ENCODE measurements around the gene STK24.

The STK24 gene

DNA sequence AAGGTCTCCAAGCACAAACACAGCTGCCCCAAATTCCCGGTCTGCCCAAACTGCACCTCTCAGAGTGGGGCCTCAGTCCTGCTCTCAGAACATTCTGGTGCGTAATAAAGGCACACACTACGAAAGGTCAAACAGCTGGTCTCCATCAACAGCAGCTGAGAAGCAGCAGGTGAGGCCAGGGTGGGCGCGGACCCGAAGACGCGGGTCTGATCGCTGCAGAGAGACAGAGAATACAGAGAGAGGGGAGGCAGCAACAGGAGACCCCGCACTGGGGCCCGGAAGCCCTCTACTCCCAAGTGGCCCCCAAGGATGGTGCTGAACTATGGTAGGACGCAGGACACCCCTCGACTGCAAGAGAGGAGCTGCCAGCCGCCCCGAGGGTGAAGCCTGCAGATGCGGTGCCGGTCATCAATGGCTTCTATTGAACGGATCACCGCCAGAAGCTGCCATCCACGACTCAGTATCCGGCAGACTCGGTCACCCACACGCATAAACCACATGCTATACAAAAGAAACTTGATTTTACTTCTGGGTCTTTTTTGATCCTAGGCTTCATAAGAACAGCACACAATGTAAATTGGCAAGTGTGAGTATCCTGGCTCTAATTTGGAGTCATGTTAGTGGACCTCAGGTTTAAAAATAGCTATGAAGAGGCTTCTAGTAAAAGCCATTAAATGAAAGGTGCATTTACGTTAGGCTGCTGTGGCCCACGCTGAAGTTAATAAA is 33.4 kb downstream of the STK24 start:
- Histone ChIP-seq H3K27me3 (ENCODE audit: low read length) (no peaks in the 10 kb centered on the region), H3K4me2 (ENCODE audit: low read depth, low read length, poor library complexity, severe bottlenecking) (no peak overlapping the region), H3K9me2 (replicated peaks; ENCODE audit: insufficient read depth, low read length) (no peaks in the 10 kb centered on the region), H4K20me1 (ENCODE audit: low read depth, low read length) (peaks cover 9% of the 10 kb centered on the region; the same call in 1 of the 2 replicates), H2AFZ (ENCODE audit: low read depth, low read length, severe bottlenecking) (no peak overlapping the region), H3F3A (ENCODE audit: insufficient read depth) (no peaks in the 10 kb centered on the region), H3K9me3 (ENCODE audit: insufficient read depth, low read length) (no peaks in the 10 kb centered on the region), H3K27ac (ENCODE audit: low read depth, low read length) (no peak overlapping the region), H3K9ac (ENCODE audit: low read length) (no peak overlapping the region), H3K4me3 (ENCODE audit: insufficient read depth, low read length, poor library complexity, severe bottlenecking) (no peak overlapping the region), H3K79me2 (ENCODE audit: insufficient read depth, low read length) (peaks cover 69% of the 10 kb centered on the region), H3K36me3 (ENCODE audit: low read length) (no peaks in the 10 kb centered on the region)
- TF ChIP-seq, protein P1, sequence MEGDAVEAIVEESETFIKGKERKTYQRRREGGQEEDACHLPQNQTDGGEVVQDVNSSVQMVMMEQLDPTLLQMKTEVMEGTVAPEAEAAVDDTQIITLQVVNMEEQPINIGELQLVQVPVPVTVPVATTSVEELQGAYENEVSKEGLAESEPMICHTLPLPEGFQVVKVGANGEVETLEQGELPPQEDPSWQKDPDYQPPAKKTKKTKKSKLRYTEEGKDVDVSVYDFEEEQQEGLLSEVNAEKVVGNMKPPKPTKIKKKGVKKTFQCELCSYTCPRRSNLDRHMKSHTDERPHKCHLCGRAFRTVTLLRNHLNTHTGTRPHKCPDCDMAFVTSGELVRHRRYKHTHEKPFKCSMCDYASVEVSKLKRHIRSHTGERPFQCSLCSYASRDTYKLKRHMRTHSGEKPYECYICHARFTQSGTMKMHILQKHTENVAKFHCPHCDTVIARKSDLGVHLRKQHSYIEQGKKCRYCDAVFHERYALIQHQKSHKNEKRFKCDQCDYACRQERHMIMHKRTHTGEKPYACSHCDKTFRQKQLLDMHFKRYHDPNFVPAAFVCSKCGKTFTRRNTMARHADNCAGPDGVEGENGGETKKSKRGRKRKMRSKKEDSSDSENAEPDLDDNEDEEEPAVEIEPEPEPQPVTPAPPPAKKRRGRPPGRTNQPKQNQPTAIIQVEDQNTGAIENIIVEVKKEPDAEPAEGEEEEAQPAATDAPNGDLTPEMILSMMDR (IDR thresholded peaks at IDR 0.05; ENCODE audit: insufficient read depth, low read length, poor library complexity, severe bottlenecking) = no peak
- no peak for TF ChIP-seq EZH2phosphoT487 (conservative IDR thresholded peaks at IDR 0.05; ENCODE audit: low read length)

DNA sequence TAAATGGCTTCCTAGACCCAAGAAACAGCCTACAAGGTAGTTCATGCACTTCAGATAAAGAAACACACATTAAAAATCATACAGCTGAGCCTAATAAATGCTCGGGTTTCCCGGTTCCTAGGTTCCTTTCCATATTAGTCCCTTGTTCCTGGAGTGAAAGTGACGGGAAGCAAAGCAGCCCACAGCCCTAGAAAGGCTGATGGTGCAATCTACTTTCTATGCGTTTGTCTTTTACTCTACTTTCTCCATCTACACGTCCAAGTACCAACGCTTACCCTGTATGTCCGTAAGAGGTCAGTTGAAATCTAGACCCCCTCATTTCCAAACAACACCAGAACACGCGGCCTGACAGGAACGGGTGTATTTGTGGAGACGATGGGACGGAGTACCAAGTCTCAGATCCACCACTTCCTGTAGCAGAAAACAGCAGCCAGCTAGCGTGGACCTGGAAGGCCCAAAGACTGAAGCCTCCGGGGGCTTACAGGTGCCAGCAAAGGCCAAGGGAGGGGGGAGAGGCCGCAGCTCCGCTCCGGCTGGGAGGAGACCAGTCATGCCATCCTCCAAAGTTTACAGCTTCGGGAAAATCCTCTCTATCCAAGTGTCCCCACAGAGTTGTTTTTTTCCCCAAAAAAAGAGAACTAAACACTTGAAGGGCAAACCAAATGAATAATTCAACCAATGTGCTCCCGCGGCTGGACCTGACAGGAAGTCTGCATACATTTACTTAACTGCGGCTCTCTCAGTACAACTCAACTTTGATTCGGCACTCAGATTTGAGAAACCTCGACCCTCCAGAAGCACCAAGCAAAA is 34.1 kb downstream of the STK24 start:
- H3K4me2 ChIP-seq (ENCODE audit: low read depth, low read length, poor library complexity, severe bottlenecking) = no peak overlapping the region
- H3K36me3 ChIP-seq (ENCODE audit: low read length) = no peaks in the 10 kb centered on the region
- no peak overlapping the region for H3K9ac ChIP-seq (ENCODE audit: low read length)
- H3K27me3 ChIP-seq (ENCODE audit: low read length) = no peaks in the 10 kb centered on the region
- TF ChIP-seq EZH2phosphoT487 (conservative IDR thresholded peaks at IDR 0.05; ENCODE audit: low read length) = no peak
- TF ChIP-seq, protein P1 (IDR thresholded peaks at IDR 0.05; ENCODE audit: insufficient read depth, low read length, poor library complexity, severe bottlenecking) = no peak
- peaks cover 72% of the 10 kb centered on the region for H3K79me2 ChIP-seq (ENCODE audit: insufficient read depth, low read length)
- H3F3A ChIP-seq (ENCODE audit: insufficient read depth) = no peaks in the 10 kb centered on the region
- no peak overlapping the region for H2AFZ ChIP-seq (ENCODE audit: low read depth, low read length, severe bottlenecking)
- H3K9me2 ChIP-seq (replicated peaks; ENCODE audit: insufficient read depth, low read length) = no peaks in the 10 kb centered on the region
- H3K9me3 ChIP-seq (ENCODE audit: insufficient read depth, low read length) = no peaks in the 10 kb centered on the region
- H3K27ac ChIP-seq (ENCODE audit: low read depth, low read length) = no peak overlapping the region
- H4K20me1 ChIP-seq (ENCODE audit: low read depth, low read length) = peaks cover 9% of the 10 kb centered on the region; the same call in 1 of the 2 replicates
- H3K4me3 ChIP-seq (ENCODE audit: insufficient read depth, low read length, poor library complexity, severe bottlenecking) = no peak overlapping the region

DNA sequence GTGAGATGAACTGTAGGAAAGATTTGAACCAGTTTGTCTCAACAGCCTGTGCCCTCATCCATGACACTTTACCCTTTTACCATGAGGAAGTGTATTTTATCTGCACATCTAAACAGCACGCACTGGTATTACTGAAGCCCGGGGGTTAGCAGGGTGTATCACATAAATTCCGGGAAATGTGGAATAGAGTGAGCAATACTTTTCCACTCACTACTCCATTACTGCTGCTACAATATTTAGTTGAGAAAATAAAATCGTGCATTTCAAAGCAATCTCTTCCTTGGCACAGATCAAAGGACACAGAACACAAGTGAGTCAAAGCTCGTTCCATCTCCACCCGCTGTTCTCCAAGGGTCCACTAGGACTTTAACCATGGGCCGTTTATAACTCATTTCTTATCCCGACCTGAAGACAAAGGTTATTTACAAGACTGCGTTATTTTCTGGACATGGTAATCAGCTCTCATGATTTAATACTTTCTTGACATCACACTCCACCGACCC is 35.2 kb downstream of the STK24 start:
- no peaks in the 10 kb centered on the region for H3K9me2 ChIP-seq (replicated peaks; ENCODE audit: insufficient read depth, low read length)
- no peak overlapping the region for H3K4me3 ChIP-seq (ENCODE audit: insufficient read depth, low read length, poor library complexity, severe bottlenecking)
- TF ChIP-seq, protein P1 (IDR thresholded peaks at IDR 0.05; ENCODE audit: insufficient read depth, low read length, poor library complexity, severe bottlenecking) = no peak
- no peak for TF ChIP-seq EZH2phosphoT487 (conservative IDR thresholded peaks at IDR 0.05; ENCODE audit: low read length)
- H3F3A ChIP-seq (ENCODE audit: insufficient read depth) = no peaks in the 10 kb centered on the region
- H4K20me1 ChIP-seq (ENCODE audit: low read depth, low read length) = peaks cover 9% of the 10 kb centered on the region; the same call in 1 of the 2 replicates
- no peak overlapping the region for H3K27ac ChIP-seq (ENCODE audit: low read depth, low read length)
- H3K9ac ChIP-seq (ENCODE audit: low read length) = no peak overlapping the region
- peaks cover 72% of the 10 kb centered on the region for H3K79me2 ChIP-seq (ENCODE audit: insufficient read depth, low read length)
- H3K4me2 ChIP-seq (ENCODE audit: low read depth, low read length, poor library complexity, severe bottlenecking) = no peak overlapping the region
- H3K9me3 ChIP-seq (ENCODE audit: insufficient read depth, low read length) = no peaks in the 10 kb centered on the region
- H2AFZ ChIP-seq (ENCODE audit: low read depth, low read length, severe bottlenecking) = no peak overlapping the region
- no peaks in the 10 kb centered on the region for H3K27me3 ChIP-seq (ENCODE audit: low read length)
- H3K36me3 ChIP-seq (ENCODE audit: low read length) = no peaks in the 10 kb centered on the region

Measured in SU-DHL-6 (cell line).